HG03064 (cell line): ENCODE data around the gene MACROD2.

Experiments used
- ATAC-seq: cut with Tn5 transposase; IDR thresholded peaks from one replicate; pipeline ENCODE4 v1.9.1; 2021; ENCODE audit warnings: low read depth; ENCODE audit not compliant: unreplicated experiment

Gene MACROD2

DNA sequence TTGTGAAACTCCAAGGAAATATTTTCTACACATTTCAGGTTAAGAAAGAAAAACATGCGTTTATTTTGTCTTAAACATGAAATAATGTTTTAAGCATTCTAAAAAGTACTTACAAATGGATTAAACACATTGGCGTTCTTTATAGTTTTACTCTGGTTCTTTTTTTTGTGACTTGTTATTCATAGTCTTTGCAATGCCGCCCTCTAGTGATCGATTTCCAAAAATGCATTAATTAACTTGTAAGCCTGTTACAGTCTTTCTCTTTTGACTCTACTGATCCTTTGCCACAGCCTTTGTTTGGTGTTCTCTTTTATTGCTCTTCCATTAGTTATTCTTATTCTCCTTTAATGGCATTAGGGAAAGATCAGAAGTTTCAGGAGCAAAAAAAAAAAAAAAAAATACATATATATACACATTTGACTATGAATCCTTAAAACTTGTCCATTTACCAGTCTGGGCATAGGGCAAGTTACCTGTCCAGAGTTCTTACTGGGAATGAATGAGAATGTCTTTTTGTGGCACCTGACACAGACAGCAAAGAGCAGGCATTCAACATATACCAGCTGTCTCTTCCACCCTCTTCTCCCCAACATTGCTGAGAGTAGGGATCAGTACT, 59.9 kb downstream of the MACROD2 start:
- ATAC-seq = no peak

- ATAC-seq = no peak
These were observed 66.9 kb downstream of the MACROD2 start for GRCh38 chr20:14062171-14062570.

GRCh38 chr20:14062786-14063185, 67.5 kb downstream of the MACROD2 start:
- no peak for ATAC-seq

GRCh38 chr20:14064333-14064732, 69.0 kb downstream of the MACROD2 start:
- ATAC-seq = no peak

GRCh38 chr20:14064921-14065320, 69.6 kb downstream of the MACROD2 start:
- ATAC-seq = no peak

DNA sequence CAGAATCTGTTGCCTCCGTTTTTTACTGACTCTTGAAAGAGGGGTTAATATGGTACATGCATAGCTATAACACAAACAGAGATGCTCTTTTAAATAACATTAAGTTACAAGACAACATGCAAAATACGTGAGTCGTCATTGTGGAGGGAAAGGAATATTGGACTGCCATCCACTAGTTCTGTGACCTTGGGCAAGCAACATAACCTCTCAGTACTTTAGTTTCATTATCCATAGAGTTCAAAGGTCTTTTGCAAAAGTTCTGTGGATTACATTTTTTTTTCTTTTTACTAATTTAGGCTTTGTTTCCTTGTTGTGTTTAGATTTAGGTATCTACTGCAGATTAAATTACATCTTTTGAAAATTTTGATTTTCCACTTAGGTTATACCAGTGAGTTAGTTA, 70.5 kb downstream of the MACROD2 start:
- ATAC-seq = no peak

DNA sequence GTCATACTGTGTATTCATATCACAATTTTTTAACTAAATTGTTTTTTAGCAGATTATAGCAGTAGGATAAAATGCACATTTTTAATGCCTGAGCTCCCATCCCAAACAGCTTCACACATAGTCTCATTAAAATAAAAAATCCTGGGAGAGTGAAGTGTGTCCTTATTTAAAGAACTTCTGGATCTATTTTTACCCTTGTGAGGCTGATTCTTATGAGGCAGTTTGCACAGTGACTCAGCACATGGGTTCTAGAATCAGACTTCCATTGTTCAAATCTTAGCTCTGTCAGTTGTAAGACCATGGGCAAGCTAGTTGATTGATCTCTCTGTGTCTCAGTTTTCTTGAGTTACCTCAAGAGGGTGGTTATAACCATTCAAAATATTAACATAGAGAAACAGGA, 72.3 kb downstream of the MACROD2 start:
- ATAC-seq = no peak

- ATAC-seq = no peak
These were observed 74.5 kb downstream of the MACROD2 start for GRCh38 chr20:14069796-14070195.

- ATAC-seq = no peak
These were observed 98.3 kb downstream of the MACROD2 start for GRCh38 chr20:14093652-14094051.

GRCh38 chr20:14098261-14098660, 102.9 kb downstream of the MACROD2 start:
- no peak for ATAC-seq

DNA sequence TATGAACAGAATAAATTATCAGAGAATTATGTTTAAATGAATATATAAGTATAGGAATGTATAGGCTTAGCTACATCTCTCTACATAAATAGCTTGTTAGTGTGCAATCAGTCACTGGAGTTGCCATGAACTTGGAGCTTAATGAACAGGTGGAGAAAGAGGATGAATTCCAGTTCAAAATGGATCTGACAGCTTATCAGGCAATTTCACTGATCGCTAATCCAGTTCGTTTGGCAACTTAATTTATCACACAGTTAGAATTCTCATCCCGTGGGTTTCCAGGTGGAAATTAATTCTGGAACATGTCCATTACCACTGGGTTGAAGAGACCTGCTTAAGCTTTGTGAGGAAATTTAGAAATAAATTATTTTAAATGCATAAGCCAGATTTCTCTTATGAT, 118.1 kb downstream of the MACROD2 start:
- no peak for ATAC-seq

DNA sequence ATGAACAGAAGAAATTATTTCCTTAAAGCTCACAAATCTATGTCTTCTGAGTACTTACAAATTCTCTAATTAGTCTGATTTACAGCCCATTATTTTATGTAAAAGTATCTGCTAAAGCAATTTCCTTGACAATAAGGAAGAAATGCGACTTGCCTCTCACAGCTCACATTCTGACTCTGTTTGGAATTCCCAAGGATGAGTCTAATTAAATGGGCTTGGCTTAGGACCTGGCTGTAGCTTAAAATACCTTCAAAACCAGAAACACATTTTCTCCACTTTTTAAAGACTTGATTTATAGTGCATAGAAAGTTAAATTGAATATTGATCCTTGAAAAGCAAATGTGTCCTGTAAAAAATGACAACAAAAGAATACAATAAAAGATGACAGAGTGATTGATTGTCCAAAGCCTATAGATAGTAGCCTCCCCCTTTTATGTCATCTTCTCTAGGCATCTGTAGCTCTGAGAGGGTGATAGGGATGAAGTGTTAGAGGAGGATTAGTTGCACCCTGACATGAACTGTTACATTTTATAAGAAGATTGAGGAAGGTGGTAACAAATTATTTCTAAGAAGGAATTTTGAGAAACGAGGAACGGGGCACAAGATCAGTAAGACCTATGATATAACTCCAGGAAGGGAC, 118.9 kb downstream of the MACROD2 start:
- no peak for ATAC-seq

DNA sequence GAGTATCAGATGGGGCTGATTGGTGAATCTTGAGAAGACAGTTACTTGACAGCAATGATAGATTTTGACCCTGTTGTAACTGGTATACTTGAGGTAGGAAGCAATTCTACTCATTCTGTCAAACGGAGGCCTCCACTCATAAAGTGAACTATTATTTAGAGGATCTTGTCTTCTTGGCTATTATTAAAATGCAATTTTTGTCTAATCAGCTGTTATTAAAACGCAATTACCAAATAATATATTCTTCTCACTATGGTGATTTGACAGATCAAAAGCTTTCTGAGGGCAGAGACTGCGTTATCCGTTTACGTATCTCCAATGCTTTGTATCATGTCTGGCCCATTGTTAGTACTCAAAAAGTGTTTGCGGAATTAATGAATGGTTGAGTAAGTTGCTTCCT, 120.7 kb downstream of the MACROD2 start:
- ATAC-seq = no peak

GRCh38 chr20:14117768-14118167, 122.5 kb downstream of the MACROD2 start:
- ATAC-seq = no peak

- ATAC-seq = no peak
These were observed 131.5 kb downstream of the MACROD2 start for GRCh38 chr20:14126856-14127255.

GRCh38 chr20:14127514-14128223, 132.4 kb downstream of the MACROD2 start:
- ATAC-seq = no peak

DNA sequence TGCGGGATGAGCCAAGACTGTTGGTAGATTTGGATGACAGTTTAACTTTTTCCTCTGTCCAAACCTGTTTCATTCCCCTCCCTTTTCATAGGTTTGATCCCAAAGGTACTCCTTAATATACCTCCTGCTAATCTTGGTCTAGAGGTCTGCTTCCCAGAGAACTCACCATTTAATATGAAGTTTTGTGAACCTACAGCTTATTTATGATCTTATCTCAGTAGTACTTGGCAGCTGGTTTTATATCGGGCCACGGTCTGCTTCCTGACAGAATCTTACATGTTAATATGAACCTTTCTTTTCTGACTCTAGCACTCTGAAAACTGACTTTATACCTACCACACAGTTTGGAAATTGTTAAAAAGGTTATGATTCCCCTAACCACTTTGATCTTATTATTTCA, 138.7 kb downstream of the MACROD2 start:
- ATAC-seq = no peak

DNA sequence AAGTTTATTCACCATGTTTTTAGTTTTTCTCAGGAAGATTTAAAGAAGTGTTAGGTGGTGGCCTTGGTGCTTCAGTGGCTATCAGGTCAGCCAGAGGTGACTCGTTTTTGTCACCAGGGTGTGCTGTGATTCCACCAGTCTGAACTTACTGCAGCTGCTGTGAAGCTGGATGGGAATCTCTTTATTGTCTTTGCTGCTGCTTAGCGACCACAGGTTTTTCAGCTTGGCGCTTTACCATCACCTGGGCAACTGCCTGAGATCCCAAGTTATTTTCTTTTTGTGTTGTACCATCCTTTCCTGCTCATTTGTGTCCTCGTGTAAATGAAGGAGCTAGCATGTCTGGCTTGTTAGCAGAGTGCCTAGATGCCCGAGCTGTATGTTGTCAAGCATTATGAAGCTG, 146.9 kb downstream of the MACROD2 start:
- no peak for ATAC-seq

DNA sequence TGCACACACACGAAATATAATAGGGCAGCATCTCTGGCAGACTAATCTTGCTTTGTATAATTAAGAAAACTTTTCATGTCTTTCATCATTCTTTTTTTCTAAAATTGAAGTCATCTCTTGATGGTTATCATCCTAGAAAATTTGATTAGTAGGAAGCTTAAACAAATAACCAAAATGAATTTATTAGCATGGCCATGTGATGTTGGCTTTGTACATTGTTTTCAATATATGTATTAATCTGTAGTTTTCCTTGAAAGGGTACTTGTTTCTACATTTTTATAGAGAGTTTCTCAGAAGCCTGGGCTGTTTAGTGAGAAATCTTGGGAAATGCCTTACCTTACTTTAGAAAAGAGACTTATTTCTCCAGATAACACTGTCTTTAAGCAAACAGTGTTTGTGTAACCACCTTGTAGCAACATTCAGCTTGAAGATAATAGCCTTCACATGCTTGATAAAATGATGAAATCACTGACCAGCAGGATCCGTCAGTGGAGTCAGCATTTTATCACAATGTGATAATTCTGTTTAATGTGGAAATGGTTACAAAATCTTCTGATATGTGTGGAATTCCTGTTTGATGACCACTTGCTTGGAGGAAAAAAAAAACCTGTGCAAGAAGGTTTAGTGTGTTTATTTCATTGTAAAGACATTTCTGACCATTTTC, 147.8 kb downstream of the MACROD2 start:
- no peak for ATAC-seq

DNA sequence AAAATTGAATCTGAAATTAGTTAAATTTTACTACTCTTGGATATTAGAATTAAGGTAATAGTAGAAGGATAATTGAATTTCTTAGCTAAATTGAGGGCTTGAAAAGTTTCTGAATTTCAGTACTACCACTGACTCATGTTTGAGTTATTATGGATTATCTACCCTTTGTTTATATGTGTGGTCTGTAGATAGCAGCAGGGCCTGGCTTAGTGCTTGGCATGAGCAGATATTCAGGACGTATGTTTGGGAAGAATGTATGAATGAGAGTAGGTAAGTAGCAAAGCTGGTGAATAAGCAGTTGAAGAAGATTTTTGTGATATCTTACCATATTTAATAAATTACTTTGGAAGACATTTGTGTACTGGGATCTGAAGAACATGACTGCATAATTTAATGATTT, 152.7 kb downstream of the MACROD2 start:
- ATAC-seq = no peak

- ATAC-seq = no peak
These were observed 160.0 kb downstream of the MACROD2 start for GRCh38 chr20:14155361-14155760.
